LNCaP clone FGC (cell line): ENCODE measurements around the gene TMEM44.

Experiments used
- DNase-seq: peaks from one replicate; pipeline ENCODE4 v3.0.0-alpha.2; 2011; ENCODE audit warnings: low read depth
- H3K4me3 ChIP-seq: 2 replicates; pipeline ENCODE4 v1.5.1; 2011; ENCODE audit warnings: mild to moderate bottlenecking, low read depth, low read length, control low read depth
- TF ChIP-seq, protein P1 (sequence below): IDR thresholded peaks from 2 replicates; pipeline ENCODE4 v1.5.1; 2012; ENCODE audit warnings: mild to moderate bottlenecking; ENCODE audit not compliant: control insufficient read depth, insufficient read depth; ENCODE audit errors: extremely low read depth

Gene TMEM44

DNA sequence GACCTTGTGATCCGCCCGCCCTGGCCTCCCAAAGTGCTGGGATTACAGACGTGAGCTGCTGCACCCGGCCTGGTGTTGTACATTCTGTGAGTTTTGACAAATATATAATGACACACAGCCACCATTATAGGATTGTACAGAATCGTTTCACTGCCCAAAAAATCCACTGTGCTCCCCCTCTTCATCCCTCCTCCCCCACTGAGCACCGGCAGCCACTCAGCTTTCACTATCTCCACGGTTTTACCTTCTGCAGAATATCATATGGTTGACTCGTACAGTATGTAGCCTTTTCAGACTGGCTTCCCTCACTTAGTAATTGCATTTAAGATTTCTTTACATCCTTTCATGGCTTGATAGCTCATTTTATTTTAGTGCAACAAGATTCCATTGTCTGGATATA lies 89.7 kb downstream of the TMEM44 start:
- H3K4me3 ChIP-seq = no peak overlapping the region
- TF ChIP-seq, protein P1, sequence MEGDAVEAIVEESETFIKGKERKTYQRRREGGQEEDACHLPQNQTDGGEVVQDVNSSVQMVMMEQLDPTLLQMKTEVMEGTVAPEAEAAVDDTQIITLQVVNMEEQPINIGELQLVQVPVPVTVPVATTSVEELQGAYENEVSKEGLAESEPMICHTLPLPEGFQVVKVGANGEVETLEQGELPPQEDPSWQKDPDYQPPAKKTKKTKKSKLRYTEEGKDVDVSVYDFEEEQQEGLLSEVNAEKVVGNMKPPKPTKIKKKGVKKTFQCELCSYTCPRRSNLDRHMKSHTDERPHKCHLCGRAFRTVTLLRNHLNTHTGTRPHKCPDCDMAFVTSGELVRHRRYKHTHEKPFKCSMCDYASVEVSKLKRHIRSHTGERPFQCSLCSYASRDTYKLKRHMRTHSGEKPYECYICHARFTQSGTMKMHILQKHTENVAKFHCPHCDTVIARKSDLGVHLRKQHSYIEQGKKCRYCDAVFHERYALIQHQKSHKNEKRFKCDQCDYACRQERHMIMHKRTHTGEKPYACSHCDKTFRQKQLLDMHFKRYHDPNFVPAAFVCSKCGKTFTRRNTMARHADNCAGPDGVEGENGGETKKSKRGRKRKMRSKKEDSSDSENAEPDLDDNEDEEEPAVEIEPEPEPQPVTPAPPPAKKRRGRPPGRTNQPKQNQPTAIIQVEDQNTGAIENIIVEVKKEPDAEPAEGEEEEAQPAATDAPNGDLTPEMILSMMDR = no peak
- DNase-seq = no peak

- no peak overlapping the region for H3K4me3 ChIP-seq
- TF ChIP-seq, protein P1 = no peak
- no peak for DNase-seq
Measured at GRCh38 chr3:194541483-194541882, 91.7 kb downstream of the TMEM44 start.

- no peak overlapping the region for H3K4me3 ChIP-seq
- DNase-seq = no peak
Measured at GRCh38 chr3:194540274-194540905, 92.8 kb downstream of the TMEM44 start.

GRCh38 chr3:194539498-194539897 lies 93.7 kb downstream of the TMEM44 start:
- no peak for DNase-seq
- TF ChIP-seq, protein P1 = no peak
- H3K4me3 ChIP-seq = no peak overlapping the region

More at GRCh38 chr3:194540274-194540905, 92.8 kb downstream of the TMEM44 start:
- TF ChIP-seq, protein P1 = no peak

DNA sequence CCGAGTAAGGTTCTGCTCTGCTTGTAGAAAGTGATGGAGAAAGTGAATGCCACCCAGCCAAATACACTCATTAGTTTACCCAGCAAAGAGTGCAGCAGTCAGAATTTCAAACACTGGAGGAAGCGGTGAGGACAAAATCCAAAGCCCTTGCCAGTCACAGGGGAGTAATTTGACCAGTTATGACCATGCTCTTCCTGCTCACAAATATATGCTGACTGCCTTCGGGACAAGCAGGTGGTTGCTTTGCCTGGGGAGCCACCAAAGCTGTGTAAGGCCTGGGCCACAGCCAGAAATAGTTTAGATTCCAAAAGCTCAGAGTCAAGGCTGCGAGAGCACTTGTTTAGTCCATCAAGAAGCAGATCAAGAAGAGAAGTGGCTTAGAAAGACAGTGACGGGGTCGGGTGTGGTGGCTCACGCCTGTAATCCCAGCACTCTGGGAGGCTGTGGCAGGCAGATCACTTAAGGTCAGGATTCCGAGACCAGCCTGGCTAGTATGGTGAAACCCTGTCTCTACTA lies 95.4 kb downstream of the TMEM44 start:
- no peak overlapping the region for H3K4me3 ChIP-seq
- TF ChIP-seq, protein P1 = no peak

More for the DNA sequence above, 95.4 kb downstream of the TMEM44 start:
- DNase-seq = no peak
